ENCODE measurements around the gene TERB1.

Gene TERB1, protein sequence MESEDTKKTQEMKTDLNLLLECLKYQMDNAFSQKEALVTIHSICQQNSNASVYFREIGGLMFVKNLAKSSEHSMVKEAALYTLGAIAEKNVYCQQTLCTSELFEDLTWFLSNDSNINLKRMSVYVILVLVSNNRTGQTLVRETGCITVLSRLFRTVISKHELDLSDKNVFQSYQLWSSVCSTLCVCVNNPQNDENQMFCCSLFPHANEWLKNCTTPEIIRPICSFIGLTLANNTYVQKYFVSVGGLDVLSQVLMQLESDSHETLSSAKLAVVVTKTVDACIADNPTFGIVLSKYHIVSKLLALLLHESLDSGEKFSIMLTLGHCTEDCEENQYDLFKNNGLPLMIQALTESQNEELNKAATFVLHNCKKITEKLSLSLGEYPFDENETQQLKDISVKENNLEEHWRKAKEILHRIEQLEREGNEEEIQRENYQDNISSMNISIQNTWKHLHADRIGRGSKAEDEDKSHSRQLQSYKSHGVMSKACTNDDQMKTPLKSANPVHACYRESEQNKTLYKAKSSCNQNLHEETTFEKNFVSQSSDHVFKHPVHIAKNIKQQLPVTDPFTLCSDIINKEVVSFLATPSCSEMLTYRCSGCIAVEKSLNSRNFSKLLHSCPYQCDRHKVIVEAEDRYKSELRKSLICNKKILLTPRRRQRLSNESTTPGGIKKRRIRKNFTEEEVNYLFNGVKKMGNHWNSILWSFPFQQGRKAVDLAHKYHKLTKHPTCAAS

DNA sequence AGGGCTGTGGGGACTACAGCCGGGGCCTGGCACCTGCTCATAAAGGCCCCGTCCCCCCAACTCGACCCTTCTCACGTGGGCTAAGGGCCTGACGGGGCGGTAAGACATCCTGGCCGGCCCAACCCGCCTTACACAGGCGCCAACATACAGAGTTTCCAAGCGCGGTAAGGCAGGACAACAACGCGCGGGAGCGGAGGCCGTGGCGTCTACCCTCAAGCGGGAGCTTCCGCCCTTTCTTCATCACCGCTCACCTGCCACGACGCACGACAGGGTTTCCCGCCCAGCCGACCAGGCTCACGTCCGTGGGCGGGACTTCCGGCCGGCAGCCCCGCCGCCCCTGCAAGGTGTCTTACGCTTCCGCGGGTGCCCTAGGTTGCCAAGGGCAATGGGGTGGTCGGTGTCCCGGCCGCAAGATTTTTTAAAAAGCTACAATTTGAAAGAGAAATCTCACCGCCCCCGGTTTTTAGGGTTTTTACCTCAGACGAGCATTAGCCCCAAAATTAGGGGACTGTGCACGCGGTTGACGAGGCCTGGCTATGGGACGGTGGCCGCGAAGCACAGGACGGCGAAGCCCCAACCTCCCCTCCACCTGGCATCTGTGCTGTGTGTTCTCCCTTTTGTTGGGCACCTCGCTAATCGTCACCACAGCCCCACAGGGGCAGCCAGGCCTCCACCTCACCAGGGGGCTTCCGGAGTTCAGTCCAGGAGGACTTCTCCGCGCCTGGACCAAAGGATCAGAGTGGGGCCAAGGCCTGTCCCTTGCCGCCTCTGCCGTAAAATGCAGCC, at the start of gene TERB1:
TERB1 (minus strand) TSS at position 265 of the 786 bp plus-strand sequence. CDS start 4,786 bp downstream, outside the sequence.
- DNase-seq, result no peak

DNA sequence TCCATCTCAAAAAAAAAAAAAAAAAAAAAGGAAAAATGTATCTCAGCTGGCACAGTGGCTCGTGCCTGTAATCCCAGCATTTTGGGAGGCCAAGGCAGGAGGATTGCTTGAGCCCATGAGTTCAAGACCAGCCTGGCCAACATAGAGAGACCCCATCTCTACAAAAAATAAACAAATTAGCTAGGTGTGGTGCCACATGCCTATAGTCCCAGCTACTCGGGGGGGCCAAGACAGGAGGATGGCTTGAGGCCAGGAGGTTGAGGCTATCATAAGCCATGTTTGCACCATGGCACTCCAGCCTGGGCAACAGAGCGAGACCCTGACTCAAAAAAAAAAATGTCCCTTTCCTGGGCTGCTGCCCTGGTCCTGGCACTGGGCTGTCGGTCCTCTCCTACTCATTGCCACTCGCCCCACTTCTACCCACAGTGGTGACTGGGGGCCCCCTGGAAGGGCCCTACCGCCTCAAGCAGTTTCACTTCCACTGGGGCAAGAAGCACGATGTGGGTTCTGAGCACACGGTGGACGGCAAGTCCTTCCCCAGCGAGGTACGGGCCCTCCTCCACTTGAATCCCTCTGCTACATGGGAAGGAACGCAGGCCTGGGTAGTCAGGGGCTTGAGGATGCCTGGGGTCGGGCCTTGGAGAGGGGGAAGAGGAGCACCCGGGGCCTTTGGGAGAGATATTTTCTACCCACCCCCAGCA, 48.9 kb upstream of the TERB1 start:
- no peak for DNase-seq

- DNase-seq, result no peak
Observed at GRCh38 chr16:66849549-66849948, 48.2 kb upstream of the TERB1 start.

DNA sequence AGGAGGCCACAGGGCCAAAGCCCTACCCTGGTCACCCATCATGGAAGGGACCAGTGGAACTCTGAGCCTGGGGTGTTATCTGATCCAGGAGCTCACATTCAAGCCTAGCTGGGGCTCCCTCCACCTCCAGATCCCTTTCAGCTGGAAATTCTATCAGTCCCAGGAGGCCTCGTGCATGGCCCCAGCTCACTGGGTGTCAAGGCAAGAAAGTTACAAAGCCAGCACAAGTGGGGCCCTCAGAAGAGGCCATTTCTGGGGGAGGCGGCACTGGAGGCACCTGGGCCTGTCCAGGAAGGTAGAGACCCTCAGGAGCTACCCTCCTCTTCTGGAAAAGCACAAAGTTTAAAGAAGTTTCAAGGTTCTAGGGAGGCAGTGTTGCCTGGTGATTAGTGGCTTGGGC, 47.6 kb upstream of the TERB1 start:
- no peak for DNase-seq

DNA sequence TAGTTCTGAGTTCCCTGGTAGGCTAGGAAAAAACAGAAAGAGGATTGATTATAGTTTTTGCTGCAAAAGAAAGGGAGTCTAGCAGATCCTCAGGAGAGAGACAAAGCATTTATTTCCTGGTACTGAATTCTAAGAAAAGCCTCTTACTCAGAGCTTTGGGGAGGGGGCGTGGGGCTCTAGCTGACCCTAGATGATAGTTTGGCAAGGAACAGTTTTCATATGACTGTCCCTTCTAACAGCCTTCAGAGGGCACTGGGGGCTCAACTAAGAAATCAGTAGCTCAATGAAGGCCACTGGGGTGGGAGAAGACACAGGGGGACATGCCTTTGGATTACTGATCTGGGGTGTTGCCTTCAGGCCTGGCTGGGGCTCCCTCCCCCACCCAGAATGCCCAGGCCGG, 46.8 kb upstream of the TERB1 start:
- no peak for DNase-seq

DNA sequence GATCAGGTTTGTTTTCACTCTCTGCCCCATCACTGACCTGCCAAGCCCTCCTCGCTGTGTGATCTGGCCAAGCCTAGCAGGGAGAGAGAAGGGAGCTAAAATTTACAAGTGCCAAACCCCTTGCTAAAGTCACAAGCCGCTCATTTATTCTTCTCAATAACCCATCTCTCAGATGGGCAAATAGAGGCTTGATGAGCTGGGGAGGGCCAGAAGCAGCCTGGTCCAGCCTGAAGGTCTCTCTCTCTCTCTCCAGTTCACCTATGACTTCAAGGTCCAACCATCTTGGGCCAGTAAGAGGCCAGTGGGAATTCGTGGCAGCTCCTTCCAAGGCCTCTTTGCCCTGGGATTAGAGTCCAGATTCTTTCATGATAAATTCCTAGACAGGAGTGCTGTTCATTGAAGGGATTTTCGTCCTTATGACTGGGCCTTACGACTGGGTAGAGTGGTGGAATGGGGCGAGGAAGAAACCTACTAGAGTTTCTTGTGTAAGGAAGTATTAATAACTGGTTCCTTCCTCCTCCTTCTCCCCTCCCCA, 46.2 kb upstream of the TERB1 start:
- no peak for DNase-seq

DNA sequence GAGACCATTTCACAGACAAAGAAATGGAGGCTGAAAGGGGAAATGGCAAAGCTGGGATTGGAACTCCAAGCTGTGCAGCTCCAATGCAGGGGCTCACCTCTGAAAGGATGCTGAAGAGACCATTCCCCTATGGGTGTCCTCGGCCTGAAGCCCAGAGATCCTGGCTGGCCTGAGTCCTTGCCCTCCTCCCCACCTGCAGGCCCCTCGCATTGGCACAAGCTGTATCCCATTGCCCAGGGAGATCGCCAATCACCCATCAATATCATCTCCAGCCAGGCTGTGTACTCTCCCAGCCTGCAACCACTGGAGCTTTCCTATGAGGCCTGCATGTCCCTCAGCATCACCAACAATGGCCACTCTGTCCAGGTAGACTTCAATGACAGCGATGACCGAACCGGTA, 45.4 kb upstream of the TERB1 start:
- no peak for DNase-seq

DNA sequence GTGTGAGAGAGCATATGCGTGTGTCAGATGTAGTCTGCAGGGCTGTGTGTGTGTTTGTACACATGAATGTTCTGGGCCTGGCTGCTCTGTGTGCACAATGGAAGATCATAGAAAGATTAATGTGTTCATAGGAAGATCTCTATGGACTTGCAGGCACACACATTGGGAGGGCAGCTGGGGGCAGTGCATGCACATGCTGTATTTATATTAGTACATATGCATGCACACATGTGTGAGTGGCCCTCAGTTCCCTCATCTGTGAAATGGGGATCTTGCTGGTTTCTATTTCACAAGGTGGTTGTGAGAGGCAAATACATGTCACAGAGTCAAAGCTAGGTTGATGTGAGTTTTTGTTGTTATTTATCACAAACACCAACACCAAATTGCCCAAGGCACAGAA, 44.9 kb upstream of the TERB1 start:
- no peak for DNase-seq

DNA sequence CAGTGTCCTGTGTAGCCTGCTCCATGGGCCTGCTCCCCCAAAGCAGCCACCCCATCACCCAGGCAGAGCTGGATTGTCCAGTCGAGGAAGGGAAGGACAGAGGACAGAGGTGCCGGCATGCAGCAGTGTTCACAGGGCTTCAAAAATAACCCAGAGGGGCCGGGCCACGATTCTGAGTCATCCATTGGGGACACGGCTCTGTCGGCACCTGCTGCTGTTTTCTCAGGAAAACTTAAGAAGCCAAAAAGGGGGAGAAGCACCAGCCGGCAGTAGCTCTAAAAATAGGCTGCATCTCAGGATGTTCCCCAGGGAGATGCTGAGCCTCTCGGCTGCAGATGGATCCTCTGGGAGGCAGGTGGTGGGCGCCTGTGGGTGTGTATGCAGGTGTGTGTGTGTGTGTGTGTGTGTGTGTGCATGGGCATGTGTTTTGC, 44.4 kb upstream of the TERB1 start:
- DNase-seq, result no peak

DNA sequence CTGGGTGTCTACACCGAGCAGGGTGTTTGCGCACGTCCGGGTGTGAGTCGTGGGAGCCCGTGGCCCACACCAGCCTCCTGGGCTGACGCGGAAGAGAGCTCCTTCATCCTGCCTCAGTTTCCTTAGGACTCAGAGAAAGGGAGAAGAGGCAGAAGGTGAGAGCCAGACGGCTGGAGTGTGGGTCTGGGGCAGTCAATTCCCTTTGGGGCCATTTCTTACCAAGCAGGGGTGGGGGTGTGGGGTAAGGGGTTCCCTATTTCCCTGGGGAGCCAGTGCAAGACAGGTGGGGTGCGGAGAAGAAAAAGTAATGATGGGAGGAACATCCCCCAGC, 43.7 kb upstream of the TERB1 start:
- DNase-seq, result no peak

- no peak for DNase-seq
Observed at GRCh38 chr16:66844342-66845079, 43.1 kb upstream of the TERB1 start, which contains the start of gene CA7. CA7 (plus strand) TSS chr16:66844414; CDS start chr16:66844488, 74 bp downstream.

GRCh38 chr16:66844009-66844341, 42.6 kb upstream of the TERB1 start:
- DNase-seq, result no peak

GRCh38 chr16:66843191-66843590, 41.8 kb upstream of the TERB1 start:
- no peak for DNase-seq

DNA sequence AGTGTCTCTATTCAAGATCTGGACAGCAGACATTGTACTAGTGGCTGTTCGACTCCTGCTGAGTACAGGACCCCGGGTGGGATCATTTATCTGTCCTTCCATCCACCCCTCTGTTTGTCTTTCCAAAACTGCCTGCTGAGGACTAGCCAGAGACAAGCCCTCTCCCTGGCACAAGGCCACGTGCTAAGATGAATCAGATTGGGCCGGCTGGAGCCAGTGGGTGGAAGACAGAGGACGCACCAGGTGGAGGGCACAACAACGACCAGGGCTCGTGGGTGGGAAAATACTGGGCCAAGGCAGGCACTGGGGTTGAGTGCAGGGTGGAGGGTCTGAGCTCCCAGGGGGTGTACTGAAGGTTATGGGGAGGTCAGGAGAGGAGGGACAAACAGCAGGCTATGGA, 41.4 kb upstream of the TERB1 start:
- DNase-seq, result no peak

DNA sequence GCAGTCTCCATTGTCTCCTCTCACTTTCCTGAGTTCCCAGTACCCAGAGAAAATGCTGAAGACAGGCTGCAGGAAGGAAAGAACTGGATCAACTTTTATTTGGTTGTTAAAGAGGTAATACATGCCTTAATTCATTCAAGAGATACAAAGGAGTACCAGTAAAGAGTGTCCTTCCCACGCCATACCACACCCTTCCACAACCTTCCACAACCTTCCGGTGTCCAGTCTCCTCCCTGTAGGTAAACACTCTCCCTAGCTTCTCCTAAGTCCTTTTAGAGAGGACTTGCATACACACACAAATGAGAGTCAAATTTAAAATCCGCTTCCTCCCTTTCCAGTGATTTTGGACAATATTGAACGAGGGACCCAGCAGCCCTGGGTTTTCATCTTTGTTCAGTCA, 40.0 kb upstream of the TERB1 start:
- no peak for DNase-seq

DNA sequence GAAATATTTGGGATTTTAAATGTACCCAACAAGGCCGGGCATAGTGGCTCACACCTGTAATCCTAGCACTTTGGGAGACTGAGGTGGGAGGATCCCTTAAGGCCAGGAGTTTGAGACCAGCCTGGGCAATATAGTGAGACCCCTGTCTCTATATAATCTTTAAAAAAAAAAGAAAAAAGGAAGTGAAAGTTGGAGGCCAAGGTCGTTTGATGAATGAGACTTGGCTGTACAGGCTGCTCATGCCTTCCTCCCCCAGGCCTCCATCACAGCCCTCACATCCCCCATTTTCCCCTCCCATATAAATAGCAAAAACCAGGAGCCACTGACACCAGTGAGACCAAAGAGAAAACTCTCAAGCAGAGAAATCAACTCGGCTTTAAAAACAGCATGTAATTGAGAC, 39.5 kb upstream of the TERB1 start:
- DNase-seq, result no peak

- DNase-seq, result no peak
Observed at GRCh38 chr16:66834746-66835145, 33.4 kb upstream of the TERB1 start.

DNA sequence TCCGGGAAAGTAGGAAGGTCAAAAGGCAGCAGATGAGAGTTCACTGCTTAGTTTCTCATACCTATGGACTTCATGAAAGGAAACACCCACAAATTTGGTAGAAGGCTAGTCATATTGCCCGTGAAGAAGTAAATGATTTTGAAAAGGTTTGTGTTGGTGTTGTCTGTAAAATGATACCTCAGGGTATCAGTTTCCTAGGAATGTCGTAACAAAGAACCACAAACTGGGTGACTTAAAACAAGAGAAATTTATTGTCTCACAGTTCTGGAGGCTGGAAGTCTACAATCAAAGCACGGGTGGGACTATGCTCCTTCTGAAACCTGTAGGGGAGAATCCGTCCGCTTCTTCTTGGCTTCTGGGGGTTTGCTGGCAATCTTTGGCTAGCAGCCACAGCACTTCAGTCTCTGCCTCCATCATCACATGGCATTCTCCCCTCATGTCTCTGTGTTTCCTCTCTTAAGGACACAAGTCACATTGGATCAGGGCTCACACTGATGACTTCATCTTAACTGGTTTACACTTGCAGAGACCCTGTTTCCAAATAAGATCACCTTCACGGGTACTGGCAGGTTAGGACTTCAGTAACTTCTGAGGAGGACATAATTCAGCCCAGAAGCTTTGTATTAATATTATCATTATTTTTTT, 31.4 kb upstream of the TERB1 start:
- DNase-seq, result no peak

DNA sequence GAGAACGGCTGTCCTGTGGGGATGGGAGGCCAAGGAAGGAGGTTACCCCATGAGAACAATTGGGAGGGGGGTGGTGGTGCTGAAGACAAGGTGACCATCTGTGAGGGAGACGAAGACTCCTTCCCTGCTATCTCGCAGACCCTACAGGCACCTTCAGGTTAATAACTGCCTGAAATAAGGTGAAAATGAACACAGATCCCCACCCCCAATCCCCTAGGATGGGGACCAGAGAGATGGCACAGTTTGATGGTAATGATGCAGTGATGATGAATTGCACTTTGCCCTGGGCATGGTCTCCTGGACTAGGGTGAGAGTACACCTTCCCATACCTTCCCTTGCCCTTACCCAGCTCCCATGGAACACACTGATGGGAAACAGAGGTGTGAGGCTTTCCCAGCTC, 30.8 kb upstream of the TERB1 start:
- DNase-seq, result no peak

DNA sequence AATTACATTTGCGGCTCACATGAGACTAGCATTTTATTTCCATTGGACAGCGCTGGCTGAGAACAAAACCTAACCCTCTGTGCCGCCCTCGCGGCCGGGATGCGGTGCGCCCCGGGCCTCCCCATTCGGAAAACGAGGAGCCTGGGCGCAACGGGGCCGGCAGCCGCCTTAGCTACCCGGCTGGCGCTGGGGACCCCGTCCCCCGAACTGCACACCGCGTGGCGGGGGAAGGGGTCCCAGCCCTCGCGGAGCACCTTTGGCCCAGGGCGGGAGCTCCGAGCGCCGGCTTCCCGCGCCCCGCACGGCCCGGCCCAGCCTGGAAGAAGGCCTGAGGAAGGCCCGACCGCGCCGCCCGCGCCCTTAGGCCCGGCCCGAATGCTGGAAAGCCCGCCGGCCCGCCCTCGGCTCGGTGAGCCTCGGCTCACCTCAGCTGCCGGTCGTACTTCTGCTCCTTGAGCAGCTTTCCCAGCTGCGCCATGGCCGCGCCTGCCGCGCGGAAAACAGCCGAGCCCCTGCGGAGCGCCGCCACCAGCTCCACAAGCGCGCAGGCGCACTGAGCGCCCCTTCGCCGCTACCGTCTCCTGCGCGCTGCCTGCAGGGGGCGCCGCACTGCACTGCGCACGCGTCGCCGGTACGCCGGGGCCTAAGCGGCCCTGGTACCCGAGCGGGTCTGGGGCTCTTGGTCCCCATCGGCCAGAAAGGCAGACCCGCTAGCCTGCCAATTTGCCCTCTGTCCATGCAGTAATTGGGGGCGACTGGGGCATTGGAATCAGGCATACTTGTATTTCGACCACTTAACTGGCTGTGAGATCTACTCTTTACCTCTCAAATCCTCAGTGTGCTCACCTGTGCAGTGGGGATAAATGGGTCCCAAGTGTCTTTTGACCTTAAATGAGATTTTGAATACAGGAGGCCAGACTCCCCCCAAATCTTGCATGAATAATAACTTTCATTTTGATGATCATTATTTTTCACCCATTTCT, 29.3 kb upstream of the TERB1 start, which contains the start of gene NAE1:
NAE1 (minus strand) TSS at position 555 of the 983 bp plus-strand sequence; CDS start at position 478, 77 bp downstream.
- peak; percentile 83 for DNase-seq
